ENCODE measurements around the gene IL23R.

DNA sequence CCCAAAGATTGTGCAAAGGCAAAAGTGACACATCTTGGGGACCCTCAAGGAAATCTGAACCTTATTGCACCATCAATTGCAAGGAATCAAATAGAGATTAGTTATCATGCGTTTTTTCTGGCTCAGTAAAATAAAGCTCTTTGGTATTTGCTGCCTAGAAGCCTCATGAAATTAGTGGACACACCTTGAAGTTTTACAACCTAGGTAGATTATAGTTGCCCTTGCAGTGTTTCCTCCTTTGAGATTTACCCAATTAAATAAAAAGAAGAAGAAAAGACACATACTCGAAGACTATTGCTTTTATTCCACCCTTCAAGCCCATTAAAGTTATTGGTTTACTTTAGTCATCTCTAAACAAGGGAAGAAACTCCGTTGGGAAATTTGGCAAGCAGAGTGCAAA, 70.0 kb downstream of the IL23R start:
- TF ChIP-seq POLR2A (IDR thresholded peaks at IDR 0.05; ENCODE audit: control extremely low read depth in 1 of 2, low read depth in 2 of 2, low read length in 2 of 2), result no peak
- no peak for TF ChIP-seq BACH1 (IDR thresholded peaks at IDR 0.05; ENCODE audit: low read length)
- TF ChIP-seq CBX8 (IDR thresholded peaks at IDR 0.05; ENCODE audit: borderline replicate concordance, low read depth, low read length), result no peak
- TF ChIP-seq RFX5 (IDR thresholded peaks at IDR 0.05; ENCODE audit: borderline replicate concordance, low read depth, low read length), result no peak
- TF ChIP-seq, protein P1, sequence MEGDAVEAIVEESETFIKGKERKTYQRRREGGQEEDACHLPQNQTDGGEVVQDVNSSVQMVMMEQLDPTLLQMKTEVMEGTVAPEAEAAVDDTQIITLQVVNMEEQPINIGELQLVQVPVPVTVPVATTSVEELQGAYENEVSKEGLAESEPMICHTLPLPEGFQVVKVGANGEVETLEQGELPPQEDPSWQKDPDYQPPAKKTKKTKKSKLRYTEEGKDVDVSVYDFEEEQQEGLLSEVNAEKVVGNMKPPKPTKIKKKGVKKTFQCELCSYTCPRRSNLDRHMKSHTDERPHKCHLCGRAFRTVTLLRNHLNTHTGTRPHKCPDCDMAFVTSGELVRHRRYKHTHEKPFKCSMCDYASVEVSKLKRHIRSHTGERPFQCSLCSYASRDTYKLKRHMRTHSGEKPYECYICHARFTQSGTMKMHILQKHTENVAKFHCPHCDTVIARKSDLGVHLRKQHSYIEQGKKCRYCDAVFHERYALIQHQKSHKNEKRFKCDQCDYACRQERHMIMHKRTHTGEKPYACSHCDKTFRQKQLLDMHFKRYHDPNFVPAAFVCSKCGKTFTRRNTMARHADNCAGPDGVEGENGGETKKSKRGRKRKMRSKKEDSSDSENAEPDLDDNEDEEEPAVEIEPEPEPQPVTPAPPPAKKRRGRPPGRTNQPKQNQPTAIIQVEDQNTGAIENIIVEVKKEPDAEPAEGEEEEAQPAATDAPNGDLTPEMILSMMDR (IDR thresholded peaks at IDR 0.05; ENCODE audit: control extremely low read depth in 1 of 3, insufficient read depth in 1 of 3, low read depth in 1 of 3, low read length in 3 of 3), result no peak
- no peak for TF ChIP-seq YY1 (IDR thresholded peaks at IDR 0.05; ENCODE audit: low read depth, low read length)
- TF ChIP-seq TBP (IDR thresholded peaks at IDR 0.05; ENCODE audit: low read depth, low read length), result no peak
- TF ChIP-seq JUND (IDR thresholded peaks at IDR 0.05; ENCODE audit: low read length), result no peak
- TF ChIP-seq EP300 (IDR thresholded peaks at IDR 0.05; ENCODE audit: borderline replicate concordance in 1 of 2, low read depth in 2 of 2, low read length in 2 of 2), result no peak
- no peak for TF ChIP-seq SIX5 (IDR thresholded peaks at IDR 0.05; ENCODE audit: low read depth, low read length)
- no peak for TF ChIP-seq NRF1 (IDR thresholded peaks at IDR 0.05; ENCODE audit: low read depth, low read length)
- TF ChIP-seq, protein P2, sequence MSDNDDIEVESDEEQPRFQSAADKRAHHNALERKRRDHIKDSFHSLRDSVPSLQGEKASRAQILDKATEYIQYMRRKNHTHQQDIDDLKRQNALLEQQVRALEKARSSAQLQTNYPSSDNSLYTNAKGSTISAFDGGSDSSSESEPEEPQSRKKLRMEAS (IDR thresholded peaks at IDR 0.05), result no peak
- TF ChIP-seq EZH2 (IDR thresholded peaks at IDR 0.05; ENCODE audit: low read depth, low read length, severe bottlenecking), result no peak

All from H1 (cell line).